Coronary artery (tissue), 2 donors: Measurements from ENCODE around the gene SLC6A18.

Experiments used
- DNase-seq: peaks from one replicate; pipeline ENCODE4 v3.0.0-alpha.2; 2017; ENCODE audit warnings: low spot score
- H3K27ac ChIP-seq, 2 donors: fragments of 200-600 bp; sonication (generic); one replicate each; pipeline ENCODE4 v1.5.1; 2016 to 2019
- H3K4me3 ChIP-seq: fragments of 200-600 bp; sonication (generic); 2 replicates; pipeline ENCODE4 v1.5.1; 2016; ENCODE audit warnings: mild to moderate bottlenecking, moderate library complexity
- TF ChIP-seq, protein P1 (sequence below): fragments of 200-600 bp; sonication (generic); IDR thresholded peaks from one replicate; pipeline ENCODE4 v1.5.1; 2019; ENCODE audit warnings: antibody characterized with exemption

Gene SLC6A18

GRCh38 chr5:1208221-1208742 is 16.9 kb upstream of the SLC6A18 start:
- DNase-seq: no peak
- Histone ChIP-seq H3K4me3 (no peak overlapping the region), H3K27ac (no peak overlapping the region)
- TF ChIP-seq, protein P1, sequence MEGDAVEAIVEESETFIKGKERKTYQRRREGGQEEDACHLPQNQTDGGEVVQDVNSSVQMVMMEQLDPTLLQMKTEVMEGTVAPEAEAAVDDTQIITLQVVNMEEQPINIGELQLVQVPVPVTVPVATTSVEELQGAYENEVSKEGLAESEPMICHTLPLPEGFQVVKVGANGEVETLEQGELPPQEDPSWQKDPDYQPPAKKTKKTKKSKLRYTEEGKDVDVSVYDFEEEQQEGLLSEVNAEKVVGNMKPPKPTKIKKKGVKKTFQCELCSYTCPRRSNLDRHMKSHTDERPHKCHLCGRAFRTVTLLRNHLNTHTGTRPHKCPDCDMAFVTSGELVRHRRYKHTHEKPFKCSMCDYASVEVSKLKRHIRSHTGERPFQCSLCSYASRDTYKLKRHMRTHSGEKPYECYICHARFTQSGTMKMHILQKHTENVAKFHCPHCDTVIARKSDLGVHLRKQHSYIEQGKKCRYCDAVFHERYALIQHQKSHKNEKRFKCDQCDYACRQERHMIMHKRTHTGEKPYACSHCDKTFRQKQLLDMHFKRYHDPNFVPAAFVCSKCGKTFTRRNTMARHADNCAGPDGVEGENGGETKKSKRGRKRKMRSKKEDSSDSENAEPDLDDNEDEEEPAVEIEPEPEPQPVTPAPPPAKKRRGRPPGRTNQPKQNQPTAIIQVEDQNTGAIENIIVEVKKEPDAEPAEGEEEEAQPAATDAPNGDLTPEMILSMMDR: no peak

- no peak for DNase-seq
- H3K4me3 ChIP-seq: no peak overlapping the region
- TF ChIP-seq, protein P1: no peak
- H3K27ac ChIP-seq: no peak overlapping the region
Measured at GRCh38 chr5:1208743-1209488, 16.3 kb upstream of the SLC6A18 start.

DNA sequence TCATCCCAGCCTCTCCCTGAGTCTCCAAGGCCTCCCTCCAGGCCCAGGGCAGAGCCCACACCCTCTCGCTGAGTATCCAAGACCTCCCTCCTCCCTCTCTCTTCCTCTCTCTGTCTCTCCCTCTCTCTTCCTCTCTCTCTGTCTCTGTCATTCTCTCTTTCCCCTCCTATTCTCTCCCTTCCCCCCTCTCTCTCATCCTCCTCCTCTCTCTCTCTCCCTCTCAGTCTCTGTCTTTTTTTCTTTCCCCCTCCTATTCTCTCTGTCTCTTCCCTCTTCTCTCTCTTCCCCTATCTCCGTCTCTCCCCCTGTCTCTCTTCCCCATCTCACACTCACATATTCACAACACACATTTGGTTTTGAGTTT is 15.7 kb upstream of the SLC6A18 start:
- no peak overlapping the region for H3K4me3 ChIP-seq
- TF ChIP-seq, protein P1: no peak
- no peak for DNase-seq
- no peak overlapping the region for H3K27ac ChIP-seq

GRCh38 chr5:1209896-1210776 is 15.0 kb upstream of the SLC6A18 start:
- TF ChIP-seq, protein P1: no peak
- Histone ChIP-seq H3K27ac (no peak overlapping the region), H3K4me3 (no peak overlapping the region)
- DNase-seq: no peak

- H3K4me3 ChIP-seq: no peak overlapping the region
- TF ChIP-seq, protein P1: no peak
- H3K27ac ChIP-seq: no peak overlapping the region
- no peak for DNase-seq
Measured at GRCh38 chr5:1210832-1211251, 14.3 kb upstream of the SLC6A18 start.

- Histone ChIP-seq H3K27ac (no peak overlapping the region), H3K4me3 (no peak overlapping the region)
- DNase-seq: no peak
- TF ChIP-seq, protein P1: no peak
Measured at GRCh38 chr5:1211701-1212100, 13.5 kb upstream of the SLC6A18 start.
